Muscle layer of colon (tissue), 2 donors: Measurements from ENCODE around the gene TMEM190.
"Not testable (repeated sequence)": the region's sequence is repeated elsewhere in the genome, so short reads cannot be mapped to it uniquely, and the experiment has no call there.

ENCODE experiments used
- H3K27ac ChIP-seq: one replicate; pipeline ENCODE4 v1.7.0; 2013; ENCODE audit warnings: low read depth, mild to moderate bottlenecking, low read length, moderate library complexity
- H3K27me3 ChIP-seq, 2 donors: one replicate each; pipeline ENCODE4 v1.7.0; 2013; ENCODE audit warnings: low read length in 2 of 2, mild to moderate bottlenecking in 2 of 2; ENCODE audit not compliant: insufficient read depth in 2 of 2, control insufficient read depth in 1 of 2
- H3K36me3 ChIP-seq: one replicate; pipeline ENCODE4 v1.7.0; 2013; ENCODE audit warnings: mild to moderate bottlenecking, low read length; ENCODE audit not compliant: insufficient read depth
- H3K4me1 ChIP-seq: one replicate; pipeline ENCODE4 v1.7.0; 2013; ENCODE audit warnings: mild to moderate bottlenecking, low read length; ENCODE audit not compliant: insufficient read depth
- H3K4me3 ChIP-seq, 2 donors: one replicate each; pipeline ENCODE4 v1.7.0; 2013; ENCODE audit warnings: low read length in 2 of 2, low read depth in 1 of 2, mild to moderate bottlenecking in 1 of 2, moderate library complexity in 1 of 2
- H3K9ac ChIP-seq: one replicate; pipeline ENCODE4 v1.7.0; 2013; ENCODE audit warnings: low read length
- H3K9me3 ChIP-seq: one replicate; pipeline ENCODE4 v1.7.0; 2013; ENCODE audit warnings: mild to moderate bottlenecking, low read length
- donor health status: abdominal sarcoma.
- donor health status: Adenocarcinoma of cecum.

Gene TMEM190

DNA sequence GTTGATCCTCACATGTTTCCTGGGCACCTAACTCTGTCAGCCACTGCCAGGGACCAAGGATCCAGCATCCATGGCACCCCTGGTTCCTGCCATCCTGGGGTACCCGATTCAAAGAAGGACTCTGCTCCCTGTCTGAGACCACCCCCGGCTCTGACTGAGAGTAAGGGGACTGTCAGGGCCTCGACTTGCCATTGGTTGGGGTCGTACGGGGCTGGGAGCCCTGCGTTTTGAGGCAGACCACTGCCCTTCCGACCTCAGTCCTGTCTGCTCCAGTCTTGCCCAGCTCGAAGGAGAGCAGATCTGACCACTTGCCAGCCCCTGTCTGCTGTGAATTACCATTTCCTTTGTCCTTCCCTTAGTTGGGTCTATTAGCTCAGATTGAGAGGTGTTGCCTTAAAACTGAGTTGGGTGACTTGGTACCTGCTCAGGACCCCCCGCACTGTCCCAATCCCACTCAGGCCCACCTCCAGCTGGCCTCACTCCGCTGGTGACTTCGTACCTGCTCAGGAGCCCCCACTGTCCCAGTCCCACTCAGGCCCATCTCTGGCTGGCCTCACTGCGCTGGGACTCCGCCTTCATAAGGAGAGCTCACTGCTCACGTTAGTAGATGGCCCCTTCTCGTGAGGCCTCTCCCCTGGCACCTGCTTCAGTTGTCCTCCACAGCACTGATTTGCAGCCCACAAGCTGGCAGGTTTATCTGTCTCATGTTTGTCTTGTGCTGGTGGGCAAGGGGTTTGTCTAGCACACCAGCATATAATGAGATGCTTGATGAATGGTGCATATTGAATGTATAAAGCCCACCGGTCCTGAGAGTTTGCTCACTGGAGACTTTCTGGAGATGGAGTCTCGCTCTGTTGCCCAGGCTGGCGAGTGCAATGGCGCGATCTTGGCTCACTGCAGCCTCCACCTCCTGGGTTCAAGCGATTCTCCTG is 13.0 kb downstream of the TMEM190 start:
- Histone ChIP-seq H3K36me3 (peaks cover 55% of the 10 kb centered on the region), H3K4me1 (peaks cover 36% of the 10 kb centered on the region), H3K9ac (no peak overlapping the region), H3K27me3 (no peaks in the 10 kb centered on the region), H3K27ac (no peak overlapping the region), H3K4me3 (no peak overlapping the region), H3K9me3 (no peaks in the 10 kb centered on the region)

DNA sequence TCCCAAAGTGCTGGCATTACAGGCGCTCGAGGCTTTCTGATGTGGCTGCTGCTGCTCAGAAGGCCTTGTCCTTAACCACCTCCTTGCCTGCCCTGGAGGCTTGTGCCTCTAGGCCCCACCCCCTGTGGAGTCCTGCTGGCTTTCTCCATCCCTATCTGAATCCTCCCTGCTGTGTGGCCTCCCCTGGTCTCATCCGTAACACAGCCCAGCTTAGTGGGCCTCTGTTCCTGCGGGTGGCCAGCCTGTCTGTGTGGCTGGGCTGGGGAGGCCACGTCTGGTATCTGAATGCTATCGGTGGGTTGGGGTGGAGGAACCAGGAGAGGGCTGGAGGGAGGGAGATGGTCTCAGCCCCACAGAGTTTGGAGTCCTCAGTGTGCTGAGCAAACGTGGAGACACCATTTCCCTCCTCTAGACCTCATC is 13.8 kb downstream of the TMEM190 start:
- Histone ChIP-seq H3K36me3 (peaks cover 55% of the 10 kb centered on the region), H3K27ac (no peak overlapping the region), H3K4me1 (peaks cover 31% of the 10 kb centered on the region)

DNA sequence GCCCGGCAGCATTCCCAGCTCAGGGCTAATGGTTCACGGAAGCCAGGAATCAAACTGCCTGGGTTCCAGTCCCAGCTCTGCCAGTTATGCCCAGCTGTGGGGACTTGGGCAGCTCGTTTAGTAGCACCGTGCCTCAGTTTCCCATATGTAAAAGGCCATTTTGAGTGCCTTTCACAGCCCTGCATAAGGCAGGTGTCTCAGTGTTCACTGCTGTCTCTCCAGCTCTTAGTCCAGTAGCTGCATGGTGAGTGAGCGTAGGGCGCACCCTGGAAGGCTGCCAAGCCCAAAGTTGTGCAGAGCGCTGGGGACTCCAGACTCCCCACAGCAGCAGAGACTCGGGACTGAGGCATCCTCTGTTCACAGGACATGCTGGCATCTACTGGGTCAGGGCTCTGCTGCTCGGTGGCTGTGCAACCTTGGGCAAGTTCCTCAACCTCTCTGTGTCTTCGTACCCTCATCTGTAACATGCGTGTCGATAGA is 14.6 kb downstream of the TMEM190 start:
- Histone ChIP-seq H3K4me3 (no peak overlapping the region), H3K9me3 (no peaks in the 10 kb centered on the region), H3K36me3 (peaks cover 55% of the 10 kb centered on the region), H3K4me1 (peaks cover 31% of the 10 kb centered on the region), H3K9ac (no peak overlapping the region), H3K27me3 (no peaks in the 10 kb centered on the region), H3K27ac (no peak overlapping the region)

More for the DNA sequence above, 13.8 kb downstream of the TMEM190 start:
- no peaks in the 10 kb centered on the region for H3K9me3 ChIP-seq
- no peaks in the 10 kb centered on the region for H3K27me3 ChIP-seq
- no peak overlapping the region for H3K4me3 ChIP-seq
- H3K9ac ChIP-seq, result no peak overlapping the region

DNA sequence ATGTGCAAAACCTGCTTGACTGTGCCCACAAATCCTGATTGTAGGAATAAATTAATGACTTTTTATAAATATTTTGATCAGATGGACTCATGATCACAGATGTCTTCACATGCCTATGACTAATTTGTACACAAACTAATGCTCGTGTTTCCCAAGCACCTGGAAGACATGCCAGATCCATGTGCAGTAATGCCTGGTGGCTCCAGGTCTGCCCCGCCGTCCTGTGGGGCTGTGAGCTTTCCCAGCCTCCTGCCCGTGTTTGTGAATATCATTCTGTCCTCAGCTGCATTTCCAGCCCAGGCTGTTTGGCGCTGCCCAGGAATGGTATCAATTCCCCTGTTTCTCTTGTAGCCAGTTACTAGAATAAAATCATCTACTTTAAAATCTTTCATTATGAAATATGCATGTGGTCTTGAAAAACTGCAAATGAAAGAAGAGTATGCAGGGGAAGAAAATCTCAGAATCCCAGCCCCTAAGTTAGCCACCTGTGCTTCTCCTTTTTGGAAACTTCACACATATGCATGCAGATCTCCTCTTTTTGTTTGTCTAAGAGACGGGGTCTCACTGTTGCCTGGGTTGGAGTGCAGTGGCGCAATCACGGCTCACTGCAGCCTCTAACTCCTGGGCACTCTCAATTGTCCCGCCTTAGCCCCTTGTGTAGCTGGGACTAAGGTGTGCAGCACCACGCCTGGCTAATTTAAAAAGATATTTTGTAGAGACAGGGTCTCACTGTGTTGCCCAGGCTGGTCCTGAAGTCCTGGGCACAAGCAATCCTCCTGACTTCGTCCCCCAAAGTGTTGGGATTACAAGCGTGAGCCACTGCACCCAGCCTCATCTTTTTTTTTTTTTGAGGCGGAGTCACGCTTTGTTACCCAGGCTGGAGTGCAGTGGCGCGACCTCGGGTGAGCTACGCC is 15.3 kb downstream of the TMEM190 start:
- Histone ChIP-seq H3K9me3 (no peaks in the 10 kb centered on the region), H3K4me3 (no peak overlapping the region), H3K36me3 (peaks cover 50% of the 10 kb centered on the region), H3K27me3 (no peaks in the 10 kb centered on the region), H3K4me1 (peaks cover 26% of the 10 kb centered on the region), H3K9ac (no peak overlapping the region), H3K27ac (no peak overlapping the region)

DNA sequence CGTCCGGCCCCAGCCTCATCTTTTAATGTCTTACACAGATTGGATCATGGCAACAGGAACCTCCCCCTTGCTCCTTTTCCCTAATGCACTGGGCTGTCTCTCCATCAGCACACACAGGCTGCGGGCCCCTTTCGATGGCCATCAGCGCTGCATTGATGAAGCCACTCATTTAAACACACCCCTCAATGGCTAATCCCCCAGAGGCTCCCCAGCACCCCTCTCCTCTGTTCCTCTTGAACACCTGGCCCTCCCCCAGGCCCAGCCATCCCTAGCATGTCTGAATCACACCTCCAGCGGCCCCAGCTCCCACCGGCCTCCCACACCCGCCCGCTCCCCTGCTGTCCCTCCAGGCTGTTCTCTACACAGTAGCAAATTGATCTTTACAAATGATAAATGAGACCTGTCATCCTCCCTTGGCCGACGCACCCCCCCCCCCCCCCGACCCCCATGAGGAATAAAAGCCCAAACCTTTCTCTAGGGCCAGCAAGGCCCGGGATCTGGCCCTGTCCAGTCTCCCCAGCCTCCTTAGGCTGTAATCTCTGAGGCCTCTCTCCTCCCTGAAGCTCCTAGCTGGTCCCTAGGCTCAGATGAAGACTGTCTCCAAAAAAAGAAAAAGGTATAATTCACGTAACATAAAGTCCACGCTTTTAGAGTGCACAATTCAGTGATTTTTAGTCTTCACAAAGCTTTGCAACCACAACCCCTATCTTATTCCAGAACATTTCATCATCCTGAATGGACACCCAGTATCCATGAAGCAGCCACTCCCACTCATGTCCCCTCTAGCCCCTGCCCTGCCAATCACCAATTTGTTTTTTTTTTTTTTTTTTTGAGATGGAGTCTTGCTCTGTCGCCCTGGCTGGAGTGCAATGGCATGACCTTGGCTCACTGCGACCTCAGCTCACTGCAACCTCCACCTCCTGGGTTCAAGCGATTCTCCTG is 16.5 kb downstream of the TMEM190 start:
- H3K36me3 ChIP-seq, result peaks cover 39% of the 10 kb centered on the region
- H3K9me3 ChIP-seq, result no peaks in the 10 kb centered on the region
- no peaks in the 10 kb centered on the region for H3K27me3 ChIP-seq

DNA sequence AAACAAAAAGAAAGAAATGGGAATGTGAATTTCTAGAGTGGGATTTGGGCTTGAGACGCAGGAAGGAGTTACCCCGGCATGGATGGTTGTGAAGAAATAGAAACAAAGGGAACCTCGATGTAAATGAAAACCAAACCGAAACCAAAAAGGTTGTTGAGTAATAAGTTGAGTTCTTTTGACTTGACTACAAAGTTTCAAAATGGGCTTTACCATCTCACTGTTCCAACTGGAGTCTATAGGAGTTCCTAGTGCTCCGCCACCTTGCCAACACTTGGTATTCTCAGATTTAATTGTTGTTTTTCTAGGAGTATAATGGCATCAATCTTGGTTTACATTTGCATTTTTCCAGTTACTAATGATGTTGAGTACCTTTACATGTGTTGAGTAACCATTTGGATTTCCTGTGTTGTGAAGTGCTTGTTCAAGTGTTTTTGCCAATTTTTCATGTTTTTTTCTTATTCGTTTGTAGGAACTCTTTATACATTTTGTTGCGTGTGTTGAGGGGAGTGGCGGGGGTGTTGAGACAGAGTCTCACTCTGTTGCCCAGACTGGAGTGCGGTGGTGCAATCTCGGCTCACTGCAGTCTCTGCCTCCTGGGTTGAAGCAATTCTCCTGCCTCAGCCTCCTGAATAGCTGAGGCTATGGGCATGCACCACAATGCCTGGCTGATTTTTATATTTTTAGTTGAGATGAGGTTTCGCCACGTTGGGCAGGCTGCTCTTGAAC is 21.7 kb downstream of the TMEM190 start:
- H3K27ac ChIP-seq, result no peak overlapping the region

More for the DNA sequence above, 16.5 kb downstream of the TMEM190 start:
- Histone ChIP-seq H3K4me3 (no peak overlapping the region), H3K27ac (no peak overlapping the region), H3K9ac (no peak overlapping the region), H3K4me1 (peaks cover 15% of the 10 kb centered on the region)

DNA sequence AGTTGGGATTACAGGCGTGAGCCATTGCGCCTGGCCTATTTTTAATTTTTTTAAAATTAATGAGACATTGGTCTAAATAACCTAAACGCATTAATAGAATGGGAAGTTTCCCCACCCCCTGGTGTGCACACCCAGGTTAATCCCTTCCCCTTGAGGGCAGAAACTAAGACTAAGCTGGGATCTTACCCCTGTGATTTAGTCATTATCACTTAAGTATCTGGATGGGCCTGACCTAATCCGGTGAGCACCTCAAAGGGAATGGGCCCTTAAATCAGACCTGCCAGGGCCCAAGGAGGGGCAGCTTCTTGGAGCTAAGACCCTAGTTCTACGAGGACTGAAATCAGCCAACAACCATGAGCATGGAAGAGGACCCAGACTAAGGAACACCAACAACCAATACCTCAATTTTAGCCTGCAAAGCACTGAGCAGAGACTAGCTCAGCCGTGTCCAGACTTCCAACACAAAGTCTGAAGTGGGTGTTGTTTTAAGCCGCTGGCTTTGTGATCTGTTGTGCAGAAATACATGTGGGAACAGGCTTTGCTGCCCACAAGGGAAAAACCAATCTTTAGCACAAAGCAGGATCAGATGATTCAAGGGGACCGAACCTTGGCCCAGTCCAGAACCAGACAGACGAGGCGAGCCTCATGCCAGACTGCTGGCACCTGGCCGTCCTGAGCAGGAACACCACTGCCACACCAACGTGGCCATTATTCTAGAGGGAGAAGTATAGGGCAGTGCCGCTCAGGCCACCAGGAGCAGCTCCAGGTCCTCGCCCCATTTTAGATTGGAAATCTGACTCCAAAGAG is 23.9 kb downstream of the TMEM190 start:
- H3K27ac ChIP-seq, result no peak overlapping the region
- H3K9me3 ChIP-seq, result no peaks in the 10 kb centered on the region
- no peaks in the 10 kb centered on the region for H3K27me3 ChIP-seq
- peaks cover 18% of the 10 kb centered on the region for H3K36me3 ChIP-seq
- no peak overlapping the region for H3K9ac ChIP-seq
- no peaks in the 10 kb centered on the region for H3K4me1 ChIP-seq
- no peak overlapping the region for H3K4me3 ChIP-seq

More for the DNA sequence above, 21.7 kb downstream of the TMEM190 start:
- Histone ChIP-seq H3K9ac (no peak overlapping the region), H3K4me1 (no peaks in the 10 kb centered on the region), H3K36me3 (peaks cover 12% of the 10 kb centered on the region), H3K4me3 (no peak overlapping the region), H3K9me3 (no peaks in the 10 kb centered on the region), H3K27me3 (no peaks in the 10 kb centered on the region)

DNA sequence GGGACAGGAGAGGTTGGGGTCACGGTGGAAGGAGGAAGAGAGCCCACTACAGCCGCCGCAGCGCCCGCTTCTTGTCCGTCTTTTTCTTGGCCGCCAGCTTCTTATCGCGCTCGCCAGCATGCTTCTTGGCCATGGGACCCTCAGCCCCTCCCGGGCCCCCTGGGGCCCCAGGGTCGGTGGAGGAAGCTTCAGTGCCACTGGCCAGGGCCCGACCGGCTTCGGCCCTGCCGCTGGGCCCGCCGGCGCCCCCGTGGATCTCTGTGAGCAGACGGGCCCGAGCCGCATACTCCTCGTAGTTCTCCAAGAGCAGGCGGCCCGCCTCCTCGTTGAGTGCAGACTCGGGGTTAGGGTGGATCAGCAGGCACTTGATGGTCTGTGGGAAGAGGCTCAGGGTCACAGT is 24.8 kb downstream of the TMEM190 start:
- not testable (repeated sequence) for H3K4me3 ChIP-seq, H3K27me3 ChIP-seq, H3K27ac ChIP-seq, H3K4me1 ChIP-seq, H3K9me3 ChIP-seq, H3K9ac ChIP-seq
- peaks cover 27% of the 10 kb centered on the region for H3K36me3 ChIP-seq

DNA sequence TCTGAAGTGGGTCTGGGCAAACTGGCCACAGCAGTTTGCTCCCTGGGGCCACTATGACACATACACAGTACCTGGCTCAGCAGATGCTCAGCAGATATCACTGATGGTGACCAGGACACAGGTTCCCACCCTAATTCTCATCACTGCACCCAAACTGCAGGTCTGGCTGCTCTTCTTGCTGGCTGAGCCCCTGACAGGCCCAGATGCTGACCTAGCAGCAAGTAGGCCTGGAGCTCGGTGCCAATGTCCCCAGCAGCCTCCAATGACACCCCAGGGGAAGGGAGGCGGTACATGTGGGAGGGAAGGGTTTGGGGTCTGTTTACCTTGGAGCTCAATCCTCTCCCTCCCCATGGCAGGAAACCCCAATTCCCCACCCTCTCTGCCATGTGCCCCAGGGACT is 25.9 kb downstream of the TMEM190 start:
- H3K9ac ChIP-seq, result no peak overlapping the region
- H3K27ac ChIP-seq, result no peak overlapping the region
- H3K36me3 ChIP-seq, result peaks cover 28% of the 10 kb centered on the region
- peaks cover 13% of the 10 kb centered on the region for H3K4me1 ChIP-seq
- H3K9me3 ChIP-seq, result no peaks in the 10 kb centered on the region
- H3K27me3 ChIP-seq, result no peaks in the 10 kb centered on the region
- H3K4me3 ChIP-seq, result no peak overlapping the region

DNA sequence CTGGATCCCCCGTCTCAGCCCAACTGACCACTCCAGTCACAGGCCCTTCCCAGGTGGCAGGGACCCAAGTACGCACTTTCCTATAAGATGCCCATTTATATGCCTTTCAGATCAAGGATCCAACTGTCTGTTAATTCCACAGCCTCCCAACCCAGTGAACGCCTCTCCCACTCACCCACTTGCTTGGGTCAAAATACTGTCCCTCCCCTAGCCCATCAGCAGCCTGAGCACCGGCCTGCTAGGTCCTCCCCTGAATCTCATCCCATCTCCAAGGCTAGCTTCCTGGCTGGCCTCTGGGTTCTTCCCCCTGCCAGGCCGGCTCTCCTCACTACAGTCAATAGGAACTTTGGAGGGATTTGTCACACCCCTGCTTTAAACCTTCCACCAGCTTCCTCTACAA is 29.0 kb downstream of the TMEM190 start:
- H3K9me3 ChIP-seq, result no peaks in the 10 kb centered on the region
- no peak overlapping the region for H3K4me3 ChIP-seq
- no peaks in the 10 kb centered on the region for H3K27me3 ChIP-seq
- H3K27ac ChIP-seq, result no peak overlapping the region
- no peak overlapping the region for H3K9ac ChIP-seq
- peaks cover 16% of the 10 kb centered on the region for H3K4me1 ChIP-seq
- peaks cover 28% of the 10 kb centered on the region for H3K36me3 ChIP-seq
